ENCODE results near the gene LIMS1. TPM values are rescaled to one million over a fixed set of nuclear protein-coding genes. Genes with fewer than 3 reads are reported as not detected.

The LIMS1 gene
- polyA plus RNA-seq, 3 donors = 44.0 to 130 (median 124) TPM

- Mint-ChIP-seq H3K9me3 (peaks cover 0 to 1% (median 0%) of the 10 kb centered on the region in 7 donors), H3K27ac (no peak overlapping the region)
These were observed 28.0 kb downstream of the LIMS1 start for GRCh38 chr2:108562274-108562673.

GRCh38 chr2:108564510-108564909 lies 30.2 kb downstream of the LIMS1 start:
- H3K4me1 Mint-ChIP-seq = peaks cover 4% of the 10 kb centered on the region
- peaks cover 46% of the 10 kb centered on the region for H3K79me2 ChIP-seq (ENCODE audit: insufficient read depth, low read length)
- 100% methylated on average over 2 of the region's 6 CpGs for WGBS (ENCODE audit: insufficient coverage)
- H3K27me3 Mint-ChIP-seq (ENCODE audit: low read depth in 3 of 3) = no peaks in the 10 kb centered on the region
- TF ChIP-seq CTCF (IDR thresholded peaks at IDR 0.05) = no peak
- peaks cover 0 to 1% (median 0%) of the 10 kb centered on the region in 7 donors for H3K9me3 Mint-ChIP-seq
- intact Hi-C loops (cut with micrococcal nuclease) = no loop called here
- H3K9me3 ChIP-seq (replicated peaks in 1 of 2; ENCODE audit: control insufficient read depth in 1 of 2, insufficient read depth in 1 of 2, low read length in 2 of 2) = no peaks in the 10 kb centered on the region
- no peak overlapping the region for H3K4me2 ChIP-seq (replicated peaks; ENCODE audit: extremely low read depth, low read length, poor library complexity, severe bottlenecking)
- no peak overlapping the region for H3K4me3 ChIP-seq (replicated peaks in 1 of 3; ENCODE audit: low read depth in 2 of 3, low read length in 3 of 3)
- DNase-seq = no peak
- no peaks in the 10 kb centered on the region for H3K36me3 ChIP-seq (replicated peaks in 1 of 2; ENCODE audit: control insufficient read depth in 1 of 2, insufficient read depth in 2 of 2, low read length in 2 of 2)
- H3K9ac ChIP-seq (ENCODE audit: insufficient read depth, low read length, poor library complexity, severe bottlenecking) = no peak overlapping the region
- no peak overlapping the region for H3K4me3 Mint-ChIP-seq
- H3K27me3 ChIP-seq (ENCODE audit: control insufficient read depth in 2 of 2, insufficient read depth in 2 of 2, low read length in 2 of 2) = no peaks in the 10 kb centered on the region
- no peaks in the 10 kb centered on the region for H3K4me1 ChIP-seq (ENCODE audit: control insufficient read depth in 1 of 2, insufficient read depth in 2 of 2, low read length in 2 of 2)
- no peak overlapping the region for H2AFZ ChIP-seq (ENCODE audit: insufficient read depth, low read depth, low read length, poor library complexity, severe bottlenecking)
- H3K36me3 Mint-ChIP-seq = peaks cover 3% of the 10 kb centered on the region in 2 donors
- no peak overlapping the region for H3K27ac Mint-ChIP-seq
- no peak overlapping the region for H3K27ac ChIP-seq (ENCODE audit: low read depth in 1 of 2, low read length in 2 of 2)
- peaks cover 15% of the 10 kb centered on the region for H4K20me1 ChIP-seq (ENCODE audit: insufficient read depth, low read length)

More at GRCh38 chr2:108562274-108562673, 28.0 kb downstream of the LIMS1 start:
- no peak overlapping the region for H3K9ac ChIP-seq (ENCODE audit: insufficient read depth, low read length, poor library complexity, severe bottlenecking)
- no peak for DNase-seq
- H3K27me3 ChIP-seq (ENCODE audit: control insufficient read depth in 2 of 2, insufficient read depth in 2 of 2, low read length in 2 of 2) = no peaks in the 10 kb centered on the region
- peaks cover 4% of the 10 kb centered on the region for H3K4me1 Mint-ChIP-seq
- H3K4me2 ChIP-seq (replicated peaks; ENCODE audit: extremely low read depth, low read length, poor library complexity, severe bottlenecking) = no peak overlapping the region
- intact Hi-C loops (cut with micrococcal nuclease) = no loop called here
- no peaks in the 10 kb centered on the region for H3K9me3 ChIP-seq (replicated peaks in 1 of 2; ENCODE audit: control insufficient read depth in 1 of 2, insufficient read depth in 1 of 2, low read length in 2 of 2)
- no peak for TF ChIP-seq CTCF (IDR thresholded peaks at IDR 0.05)
- no peaks in the 10 kb centered on the region for H3K36me3 ChIP-seq (replicated peaks in 1 of 2; ENCODE audit: control insufficient read depth in 1 of 2, insufficient read depth in 2 of 2, low read length in 2 of 2)
- peaks cover 36% of the 10 kb centered on the region for H3K79me2 ChIP-seq (ENCODE audit: insufficient read depth, low read length)
- H4K20me1 ChIP-seq (ENCODE audit: insufficient read depth, low read length) = peaks cover 11% of the 10 kb centered on the region
- peaks cover 3% of the 10 kb centered on the region in 2 donors for H3K36me3 Mint-ChIP-seq
- no peak overlapping the region for H2AFZ ChIP-seq (ENCODE audit: insufficient read depth, low read depth, low read length, poor library complexity, severe bottlenecking)
- no CpG with 5 or more reads among the region's 2 CpGs for WGBS (ENCODE audit: insufficient coverage)
- no peak overlapping the region for H3K4me3 Mint-ChIP-seq
- H3K4me1 ChIP-seq (ENCODE audit: control insufficient read depth in 1 of 2, insufficient read depth in 2 of 2, low read length in 2 of 2) = no peaks in the 10 kb centered on the region
- no peak overlapping the region for H3K27ac ChIP-seq (ENCODE audit: low read depth in 1 of 2, low read length in 2 of 2)
- H3K27me3 Mint-ChIP-seq (ENCODE audit: low read depth in 3 of 3) = no peaks in the 10 kb centered on the region
- no peak overlapping the region for H3K4me3 ChIP-seq (replicated peaks in 1 of 3; ENCODE audit: low read depth in 2 of 3, low read length in 3 of 3)

Data from CD14-positive monocyte (primary cell).